GM12878 (cell line): ENCODE results near the gene FRK.

ENCODE experiments used
- CBX5 ChIP-seq: sonication (generic); IDR thresholded peaks from 2 replicates; pipeline ENCODE4 v1.6.1; 2016; ENCODE audit warnings: low read depth, moderate library complexity, mild to moderate bottlenecking, inconsistent platforms
- EGR1 ChIP-seq, 2 experiments: IDR thresholded peaks; 1 replicate in 1 of 2; 2 replicates in 1 of 2; pipeline ENCODE4 v1.6.1; 2011 to 2012; ENCODE audit warnings: low read depth in 2 of 2, low read length in 2 of 2, borderline replicate concordance in 1 of 2, mild to moderate bottlenecking in 1 of 2, moderate library complexity in 1 of 2
- GABPA ChIP-seq: IDR thresholded peaks from 2 replicates; pipeline ENCODE4 v1.6.1; 2014; ENCODE audit warnings: antibody characterized with exemption, low read depth, mild to moderate bottlenecking, inconsistent platforms
- POLR2A ChIP-seq: IDR thresholded peaks from 2 replicates; pipeline ENCODE4 v1.6.1; 2011; ENCODE audit warnings: low read depth, mild to moderate bottlenecking, low read length
- TF ChIP-seq, protein P1 (sequence below), 3 experiments: IDR thresholded peaks in 2 of 3; conservative IDR thresholded peaks in 1 of 3; 2 replicates each; pipeline ENCODE4 v1.5.1; 2011; ENCODE audit warnings: low read depth in 3 of 3, low read length in 3 of 3, mild to moderate bottlenecking in 3 of 3, control low read depth in 2 of 3, moderate library complexity in 2 of 3, inconsistent platforms in 1 of 3, mixed read lengths in 1 of 3; ENCODE audit not compliant: control insufficient read depth in 2 of 3, insufficient read depth in 1 of 3; ENCODE audit errors: extremely low read depth in 1 of 3

DNA sequence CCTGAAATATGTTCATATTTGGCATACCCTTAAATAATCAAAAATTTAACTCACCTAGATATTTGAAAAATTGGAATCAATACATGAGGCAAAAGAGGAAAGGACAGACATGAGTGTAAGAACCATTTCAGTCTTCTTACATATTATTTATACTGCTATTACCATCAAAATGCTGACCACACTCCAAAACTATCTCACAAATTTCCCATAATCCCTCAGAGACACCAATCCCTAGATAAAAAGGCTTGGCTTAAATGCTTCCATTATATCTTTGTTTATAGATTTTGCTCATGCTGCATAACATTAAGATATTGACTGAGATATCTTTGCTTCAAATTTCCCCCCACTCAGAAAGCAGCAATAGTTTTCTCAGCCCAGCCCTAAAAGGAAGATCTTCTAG lies 28.3 kb upstream of the FRK start:
- TF ChIP-seq POLR2A = no peak
- TF ChIP-seq GABPA = no peak
- TF ChIP-seq EGR1 (IDR thresholded peaks at IDR 0.05; ENCODE audit: borderline replicate concordance in 1 of 2, low read depth in 2 of 2, low read length in 2 of 2) = no peak
- no peak for TF ChIP-seq CBX5
- TF ChIP-seq, protein P1, sequence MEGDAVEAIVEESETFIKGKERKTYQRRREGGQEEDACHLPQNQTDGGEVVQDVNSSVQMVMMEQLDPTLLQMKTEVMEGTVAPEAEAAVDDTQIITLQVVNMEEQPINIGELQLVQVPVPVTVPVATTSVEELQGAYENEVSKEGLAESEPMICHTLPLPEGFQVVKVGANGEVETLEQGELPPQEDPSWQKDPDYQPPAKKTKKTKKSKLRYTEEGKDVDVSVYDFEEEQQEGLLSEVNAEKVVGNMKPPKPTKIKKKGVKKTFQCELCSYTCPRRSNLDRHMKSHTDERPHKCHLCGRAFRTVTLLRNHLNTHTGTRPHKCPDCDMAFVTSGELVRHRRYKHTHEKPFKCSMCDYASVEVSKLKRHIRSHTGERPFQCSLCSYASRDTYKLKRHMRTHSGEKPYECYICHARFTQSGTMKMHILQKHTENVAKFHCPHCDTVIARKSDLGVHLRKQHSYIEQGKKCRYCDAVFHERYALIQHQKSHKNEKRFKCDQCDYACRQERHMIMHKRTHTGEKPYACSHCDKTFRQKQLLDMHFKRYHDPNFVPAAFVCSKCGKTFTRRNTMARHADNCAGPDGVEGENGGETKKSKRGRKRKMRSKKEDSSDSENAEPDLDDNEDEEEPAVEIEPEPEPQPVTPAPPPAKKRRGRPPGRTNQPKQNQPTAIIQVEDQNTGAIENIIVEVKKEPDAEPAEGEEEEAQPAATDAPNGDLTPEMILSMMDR (IDR thresholded peaks at IDR 0.05 in 2 of 3, conservative IDR thresholded peaks at IDR 0.05 in 1 of 3; ENCODE audit: control insufficient read depth in 2 of 3, extremely low read depth in 1 of 3, insufficient read depth in 1 of 3, low read depth in 3 of 3, low read length in 3 of 3) = no peak
